CD14-positive monocyte (primary cell): ENCODE results near the gene UQCC2. TPM values are rescaled to one million over a fixed set of nuclear protein-coding genes. Genes with fewer than 3 reads are reported as not detected.
A peak's percentile ranks its signal among the peaks of the same experiment; 100 is the strongest.

Source experiments
- DNase-seq, 3 donors: peaks; one replicate each; pipeline ENCODE4 v3.0.0-alpha.2; 2011 to 2022
- H2AFZ ChIP-seq: 2 replicates; pipeline ENCODE4 v1.6.0; 2012; ENCODE audit warnings: mild to moderate bottlenecking, low read depth, low read length, inconsistent platforms; ENCODE audit not compliant: insufficient read depth, poor library complexity, severe bottlenecking
- H3K27ac ChIP-seq, 2 donors: 1 replicate in 1 of 2; 2 replicates in 1 of 2; pipeline ENCODE4 v1.5.1; 2012 to 2013; ENCODE audit warnings: low read length in 2 of 2, control low read depth in 1 of 2, inconsistent platforms in 1 of 2, low read depth in 1 of 2, mild to moderate bottlenecking in 1 of 2
- H3K27me3 ChIP-seq, 2 donors: one replicate each; pipeline versions ENCODE4 v1.6.0 to v1.6.1; 2011 to 2013; ENCODE audit warnings: low read length in 2 of 2; ENCODE audit not compliant: control insufficient read depth in 2 of 2, insufficient read depth in 2 of 2
- H3K36me3 ChIP-seq, 2 donors: replicated peaks in 1 of 2; 1 replicate in 1 of 2; 2 replicates in 1 of 2; pipeline versions ENCODE4 v1.5.1 to v1.6.1; 2012 to 2013; ENCODE audit warnings: low read length in 2 of 2, control low read depth in 1 of 2, inconsistent platforms in 1 of 2, mild to moderate bottlenecking in 1 of 2; ENCODE audit not compliant: insufficient read depth in 2 of 2, control insufficient read depth in 1 of 2
- H3K4me1 ChIP-seq, 2 donors: 1 replicate in 1 of 2; 2 replicates in 1 of 2; pipeline versions ENCODE4 v1.5.1 to v1.6.1; 2012 to 2013; ENCODE audit warnings: low read length in 2 of 2, control low read depth in 1 of 2, inconsistent platforms in 1 of 2, mild to moderate bottlenecking in 1 of 2, moderate library complexity in 1 of 2; ENCODE audit not compliant: insufficient read depth in 2 of 2, control insufficient read depth in 1 of 2
- H3K4me2 ChIP-seq: replicated peaks from 2 replicates; pipeline ENCODE3; 2012; ENCODE audit warnings: low read length, moderate library complexity, mild to moderate bottlenecking; ENCODE audit not compliant: poor library complexity, severe bottlenecking; ENCODE audit errors: extremely low read depth
- H3K4me3 ChIP-seq, 3 experiments: fragments of 200-600 bp in 1 of 3; sonication (generic) in 1 of 3; replicated peaks in 1 of 3; 1 replicate in 2 of 3; 2 replicates in 1 of 3; pipeline ENCODE4 v1.5.1; 2011 to 2013; ENCODE audit warnings: low read length in 3 of 3, mild to moderate bottlenecking in 3 of 3, control low read depth in 2 of 3, low read depth in 2 of 3, inconsistent platforms in 1 of 3, moderate library complexity in 1 of 3
- H3K79me2 ChIP-seq: 2 replicates; pipeline ENCODE4 v1.6.0; 2012; ENCODE audit warnings: mild to moderate bottlenecking, control low read depth, inconsistent platforms, low read length, moderate library complexity; ENCODE audit not compliant: insufficient read depth
- H3K9ac ChIP-seq: 2 replicates; pipeline ENCODE4 v1.6.0; 2017; ENCODE audit warnings: low read length, mild to moderate bottlenecking; ENCODE audit not compliant: insufficient read depth, poor library complexity, severe bottlenecking
- H3K9me3 ChIP-seq, 2 donors: replicated peaks in 1 of 2; 1 replicate in 1 of 2; 2 replicates in 1 of 2; pipeline versions ENCODE4 v1.5.1 to v1.6.1; 2012 to 2013; ENCODE audit warnings: low read length in 2 of 2, control low read depth in 1 of 2; ENCODE audit not compliant: control insufficient read depth in 1 of 2, insufficient read depth in 1 of 2
- H4K20me1 ChIP-seq: 2 replicates; pipeline ENCODE4 v1.6.0; 2012; ENCODE audit warnings: mild to moderate bottlenecking, low read length, control low read depth, moderate library complexity; ENCODE audit not compliant: insufficient read depth
- H3K27ac Mint-ChIP-seq, 7 donors: one replicate each; pipeline ENCODE4 v1.8.0; 2020; ENCODE audit warnings: mild to moderate bottlenecking in 7 of 7, mixed read lengths in 7 of 7, moderate library complexity in 6 of 7, inconsistent platforms in 2 of 7
- H3K27me3 Mint-ChIP-seq, 3 donors: one replicate each; pipeline ENCODE4 v1.8.0; 2021 to 2022; ENCODE audit warnings: low read depth in 3 of 3, mild to moderate bottlenecking in 3 of 3, mixed read lengths in 3 of 3, moderate library complexity in 3 of 3, inconsistent platforms in 1 of 3
- H3K36me3 Mint-ChIP-seq, 2 donors: one replicate each; pipeline ENCODE4 v1.8.0; 2020; ENCODE audit warnings: mixed read lengths in 2 of 2, inconsistent platforms in 1 of 2, mild to moderate bottlenecking in 1 of 2
- H3K4me1 Mint-ChIP-seq: one replicate; pipeline ENCODE4 v1.8.0; 2020; ENCODE audit warnings: mild to moderate bottlenecking, mixed read lengths
- H3K4me3 Mint-ChIP-seq, 2 donors: one replicate each; pipeline ENCODE4 v1.8.0; 2020; ENCODE audit warnings: mild to moderate bottlenecking in 2 of 2, mixed read lengths in 2 of 2, moderate library complexity in 1 of 2
- H3K9me3 Mint-ChIP-seq, 7 donors: one replicate each; pipeline ENCODE4 v1.8.0; 2020 to 2022; ENCODE audit warnings: mixed read lengths in 7 of 7, mild to moderate bottlenecking in 6 of 7, moderate library complexity in 6 of 7, inconsistent platforms in 2 of 7
- WGBS: methylation state at CpG from one replicate; pipeline ENCODE4 v1.1.5; 2013; ENCODE audit warnings: missing lambda C conversion rate; ENCODE audit not compliant: insufficient coverage; 5-methylcytosine and 5-hydroxymethylcytosine counted together
- intact Hi-C, 2 donors: fragments of 100-400 bp; cut with micrococcal nuclease; formaldehyde crosslinking; loops; one replicate each; pipeline versions ENCODE4 v1.15.0 to v1.15.1; 2023
- polyA plus RNA-seq, 3 donors: library from polyadenylated mRNA; depleted of rRNA in 1 of 3; unstranded in 2 of 3; stranded (reverse) in 1 of 3; fragments of 300-500 nt in 2 of 3; fragments of >200 nt in 1 of 3; fragmentation: Illumina TruSeq in 2 of 3; gene quantifications; 1 replicate in 2 of 3; 2 replicates in 1 of 3; pipeline ENCODE4 v1.2.3, GENCODE V29; 2012 to 2021
- TF ChIP-seq, protein P1 (sequence below): fragments of 200-600 bp; IDR thresholded peaks from one replicate; pipeline ENCODE4 v1.8.0; 2022; ENCODE audit warnings: antibody characterized with exemption, mild to moderate bottlenecking

UQCC2 gene
- polyA plus RNA-seq, 3 donors, result 10.3 to 39.3 (median 37.2) TPM

- 95% methylated on average over 7 of the region's 8 CpGs for WGBS
- DNase-seq, result no peak
- no peak overlapping the region for H3K9ac ChIP-seq
These were observed 22.2 kb upstream of the UQCC2 start for GRCh38 chr6:33733709-33734007.

GRCh38 chr6:33732817-33733708 is 21.6 kb upstream of the UQCC2 start:
- Histone ChIP-seq H3K79me2 (no peaks in the 10 kb centered on the region), H3K36me3 (no peaks in the 10 kb centered on the region), H3K4me2 (no peak overlapping the region), H3K9ac (no peak overlapping the region), H4K20me1 (no peaks in the 10 kb centered on the region), H3K9me3 (no peaks in the 10 kb centered on the region), H3K4me1 (no peaks in the 10 kb centered on the region), H3K27ac (no peak overlapping the region), H3K4me3 (no peak overlapping the region), H3K27me3 (no peaks in the 10 kb centered on the region), H2AFZ (no peak overlapping the region)
- no peak overlapping the region for H3K4me3 Mint-ChIP-seq
- TF ChIP-seq, protein P1, sequence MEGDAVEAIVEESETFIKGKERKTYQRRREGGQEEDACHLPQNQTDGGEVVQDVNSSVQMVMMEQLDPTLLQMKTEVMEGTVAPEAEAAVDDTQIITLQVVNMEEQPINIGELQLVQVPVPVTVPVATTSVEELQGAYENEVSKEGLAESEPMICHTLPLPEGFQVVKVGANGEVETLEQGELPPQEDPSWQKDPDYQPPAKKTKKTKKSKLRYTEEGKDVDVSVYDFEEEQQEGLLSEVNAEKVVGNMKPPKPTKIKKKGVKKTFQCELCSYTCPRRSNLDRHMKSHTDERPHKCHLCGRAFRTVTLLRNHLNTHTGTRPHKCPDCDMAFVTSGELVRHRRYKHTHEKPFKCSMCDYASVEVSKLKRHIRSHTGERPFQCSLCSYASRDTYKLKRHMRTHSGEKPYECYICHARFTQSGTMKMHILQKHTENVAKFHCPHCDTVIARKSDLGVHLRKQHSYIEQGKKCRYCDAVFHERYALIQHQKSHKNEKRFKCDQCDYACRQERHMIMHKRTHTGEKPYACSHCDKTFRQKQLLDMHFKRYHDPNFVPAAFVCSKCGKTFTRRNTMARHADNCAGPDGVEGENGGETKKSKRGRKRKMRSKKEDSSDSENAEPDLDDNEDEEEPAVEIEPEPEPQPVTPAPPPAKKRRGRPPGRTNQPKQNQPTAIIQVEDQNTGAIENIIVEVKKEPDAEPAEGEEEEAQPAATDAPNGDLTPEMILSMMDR, result no peak
- intact Hi-C loops, result no loop called here
- no peaks in the 10 kb centered on the region for H3K9me3 Mint-ChIP-seq
- no peak for DNase-seq
- no peaks in the 10 kb centered on the region for H3K36me3 Mint-ChIP-seq
- H3K4me1 Mint-ChIP-seq, result no peaks in the 10 kb centered on the region
- 73% methylated on average over 5 of the region's 13 CpGs for WGBS
- H3K27me3 Mint-ChIP-seq, result peaks cover 0 to 3% (median 2%) of the 10 kb centered on the region in 3 donors
- H3K27ac Mint-ChIP-seq, result no peak overlapping the region

More at GRCh38 chr6:33733709-33734007, 22.2 kb upstream of the UQCC2 start:
- TF ChIP-seq, protein P1, result no peak
- Histone ChIP-seq H3K9me3 (no peaks in the 10 kb centered on the region), H4K20me1 (no peaks in the 10 kb centered on the region), H3K4me2 (no peak overlapping the region), H3K27me3 (no peaks in the 10 kb centered on the region), H3K79me2 (no peaks in the 10 kb centered on the region), H3K36me3 (no peaks in the 10 kb centered on the region), H3K4me1 (no peaks in the 10 kb centered on the region), H3K4me3 (no peak overlapping the region), H2AFZ (no peak overlapping the region), H3K27ac (no peak overlapping the region)
- no peaks in the 10 kb centered on the region for H3K9me3 Mint-ChIP-seq
- H3K4me3 Mint-ChIP-seq, result no peak overlapping the region
- H3K27ac Mint-ChIP-seq, result peak overlapping the region in 1 of 7 donors; percentile 32
- H3K27me3 Mint-ChIP-seq, result peaks cover 0 to 2% (median under 1%) of the 10 kb centered on the region in 3 donors
- no peaks in the 10 kb centered on the region for H3K36me3 Mint-ChIP-seq
- no peaks in the 10 kb centered on the region for H3K4me1 Mint-ChIP-seq
- intact Hi-C loops, result no loop called here
